Thoracic aorta (tissue), 2 donors: ENCODE results near the gene UBE2L6. TPM values are rescaled to one million over a fixed set of nuclear protein-coding genes. Genes with fewer than 3 reads are reported as not detected.

Experiments used
- ATAC-seq: fragments of 150-250 bp; one replicate; pipeline ENCODE4 v1.8.0; 2017; ENCODE audit warnings: low read depth; ENCODE audit not compliant: insufficient number of reproducible peaks, low FRiP score
- DNase-seq: peaks from one replicate; pipeline ENCODE4 v3.0.0-alpha.2; 2020; ENCODE audit warnings: low spot score
- H3K27ac ChIP-seq, 2 donors: fragments of 200-600 bp; sonication (generic); 1 replicate in 1 of 2; 2 replicates in 1 of 2; pipeline ENCODE4 v1.5.1; 2016; ENCODE audit warnings: mild to moderate bottlenecking in 2 of 2, moderate library complexity in 2 of 2
- H3K27me3 ChIP-seq: fragments of 200-600 bp; sonication (generic); replicated peaks from 2 replicates; pipeline ENCODE4 v1.6.0; 2016; ENCODE audit warnings: mild to moderate bottlenecking; ENCODE audit not compliant: insufficient read depth
- H3K36me3 ChIP-seq: fragments of 200-600 bp; sonication (generic); one replicate; pipeline ENCODE4 v1.5.1; 2016
- H3K4me1 ChIP-seq, 2 donors: fragments of 200-600 bp; sonication (generic); 1 replicate in 1 of 2; 2 replicates in 1 of 2; pipeline versions ENCODE4 v1.5.1 to v1.6.0; 2016; ENCODE audit warnings: low read depth in 2 of 2, mild to moderate bottlenecking in 1 of 2; ENCODE audit not compliant: control insufficient read depth in 1 of 2
- H3K4me3 ChIP-seq: fragments of 200-600 bp; sonication (generic); 2 replicates; pipeline ENCODE4 v1.5.1; 2016; ENCODE audit warnings: mild to moderate bottlenecking
- H3K9me3 ChIP-seq: fragments of 200-600 bp; sonication (generic); 2 replicates; pipeline ENCODE4 v1.5.1; 2016
- total RNA-seq, 2 donors: library from RNA; depleted of rRNA; stranded (reverse); fragments of >200 nt; gene quantifications; one replicate each; pipeline versions ENCODE4 v1.1.0 to v1.2.3, GENCODE V29; 2016
- TF ChIP-seq, protein P1 (sequence below): fragments of 200-600 bp; sonication (generic); IDR thresholded peaks from one replicate; pipeline ENCODE4 v1.5.1; 2019; ENCODE audit warnings: antibody characterized with exemption

UBE2L6 gene
- total RNA-seq, 2 donors from 2014 or later = 22.6 to 45.8 TPM

- Histone ChIP-seq H3K4me1 (peaks cover 8 to 20% of the 10 kb centered on the region in 2 donors), H3K27ac (peak overlapping the region; percentile 67 to 71), H3K27me3 (no peaks in the 10 kb centered on the region), H3K9me3 (no peaks in the 10 kb centered on the region), H3K4me3 (peak overlapping the region; percentile 86), H3K36me3 (no peaks in the 10 kb centered on the region)
- no peak for DNase-seq
- ATAC-seq = no peak
- TF ChIP-seq, protein P1, sequence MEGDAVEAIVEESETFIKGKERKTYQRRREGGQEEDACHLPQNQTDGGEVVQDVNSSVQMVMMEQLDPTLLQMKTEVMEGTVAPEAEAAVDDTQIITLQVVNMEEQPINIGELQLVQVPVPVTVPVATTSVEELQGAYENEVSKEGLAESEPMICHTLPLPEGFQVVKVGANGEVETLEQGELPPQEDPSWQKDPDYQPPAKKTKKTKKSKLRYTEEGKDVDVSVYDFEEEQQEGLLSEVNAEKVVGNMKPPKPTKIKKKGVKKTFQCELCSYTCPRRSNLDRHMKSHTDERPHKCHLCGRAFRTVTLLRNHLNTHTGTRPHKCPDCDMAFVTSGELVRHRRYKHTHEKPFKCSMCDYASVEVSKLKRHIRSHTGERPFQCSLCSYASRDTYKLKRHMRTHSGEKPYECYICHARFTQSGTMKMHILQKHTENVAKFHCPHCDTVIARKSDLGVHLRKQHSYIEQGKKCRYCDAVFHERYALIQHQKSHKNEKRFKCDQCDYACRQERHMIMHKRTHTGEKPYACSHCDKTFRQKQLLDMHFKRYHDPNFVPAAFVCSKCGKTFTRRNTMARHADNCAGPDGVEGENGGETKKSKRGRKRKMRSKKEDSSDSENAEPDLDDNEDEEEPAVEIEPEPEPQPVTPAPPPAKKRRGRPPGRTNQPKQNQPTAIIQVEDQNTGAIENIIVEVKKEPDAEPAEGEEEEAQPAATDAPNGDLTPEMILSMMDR = peak; percentile 90
Measured at GRCh38 chr11:57568330-57568766, 876 bp upstream of the UBE2L6 start.

DNA sequence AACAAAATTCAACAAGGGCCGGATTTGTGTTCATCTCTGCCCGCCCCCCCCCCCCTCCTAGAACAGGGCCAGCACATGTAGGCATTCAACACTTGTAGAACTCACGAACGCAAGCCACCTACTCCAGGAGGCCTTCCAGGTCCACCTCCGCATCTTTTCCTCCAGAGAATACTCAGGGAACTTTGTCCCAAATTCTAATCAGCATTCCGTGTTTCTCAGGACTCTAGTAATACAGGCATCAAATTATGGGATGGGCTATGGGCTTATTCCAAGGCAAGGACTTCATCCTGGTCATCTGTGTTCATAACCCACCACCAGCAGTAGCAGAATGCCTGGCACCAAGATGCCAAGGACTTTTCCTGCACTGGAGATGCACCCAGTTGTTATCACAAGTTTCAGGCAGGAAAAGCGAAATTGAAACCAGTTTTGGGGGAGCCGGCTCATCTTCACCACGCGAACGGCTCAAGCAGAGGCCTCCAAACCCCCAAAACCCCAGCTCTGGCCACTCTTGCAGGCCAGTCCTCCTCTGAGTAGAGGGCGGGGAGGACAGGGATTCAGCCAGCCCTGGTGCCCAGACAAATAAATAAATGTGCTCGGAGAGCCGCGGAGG is 462 bp downstream of the UBE2L6 start:
- Histone ChIP-seq H3K27me3 (no peaks in the 10 kb centered on the region), H3K9me3 (no peaks in the 10 kb centered on the region), H3K4me3 (peak overlapping the region; percentile 86), H3K4me1 (peaks cover 8 to 20% of the 10 kb centered on the region in 2 donors), H3K36me3 (no peaks in the 10 kb centered on the region), H3K27ac (peak overlapping the region; percentile 40 to 81)
- TF ChIP-seq, protein P1 = no peak
- ATAC-seq (no peak), DNase-seq (no peak)

DNA sequence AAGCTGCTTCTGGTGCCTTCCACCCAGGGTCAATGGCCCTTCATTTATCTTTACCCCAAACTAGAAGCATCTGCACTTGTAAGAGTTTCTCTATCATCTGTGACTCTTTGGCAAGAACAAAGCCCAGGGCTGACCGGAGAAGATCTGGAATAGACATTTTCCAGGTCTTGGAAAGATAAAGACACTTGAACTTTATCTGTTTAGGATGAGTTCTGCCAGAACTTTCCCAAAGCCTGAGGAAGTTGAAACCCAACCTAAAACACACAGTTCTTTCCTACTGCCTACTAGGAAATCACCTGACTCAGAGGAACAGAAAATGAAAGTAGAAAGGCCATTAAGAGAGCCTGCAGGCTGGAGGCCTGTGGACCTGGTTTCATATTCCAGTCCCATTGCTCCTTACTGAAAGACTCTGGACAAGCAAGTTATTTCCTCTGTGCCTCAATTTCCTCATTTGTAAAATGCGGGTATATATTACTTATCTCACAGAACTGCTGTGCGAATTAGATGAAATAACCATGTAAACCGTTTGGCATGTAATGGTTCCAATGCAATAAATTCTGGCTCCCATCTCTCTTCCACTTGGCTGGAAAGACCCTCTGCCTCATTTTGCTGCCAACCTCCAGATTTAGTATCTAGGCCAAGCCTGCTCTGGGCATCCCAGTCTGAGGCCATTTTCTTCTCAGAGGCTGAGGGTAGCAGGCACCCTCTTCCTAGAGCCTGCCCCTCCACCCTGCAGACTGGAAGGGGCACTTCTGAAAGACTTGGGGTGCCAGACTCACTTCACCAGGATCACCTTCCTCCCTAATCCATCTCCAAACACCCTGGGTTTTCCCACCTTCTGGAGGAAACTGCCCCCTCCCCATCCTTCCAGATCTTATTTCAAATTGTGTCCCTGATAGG is 1.2 kb downstream of the UBE2L6 start:
- Histone ChIP-seq H3K4me1 (peaks cover 8 to 20% of the 10 kb centered on the region in 2 donors), H3K9me3 (no peaks in the 10 kb centered on the region), H3K4me3 (peak overlapping the region; percentile 86), H3K27ac (peak overlapping the region; percentile 69 to 81), H3K36me3 (no peaks in the 10 kb centered on the region), H3K27me3 (no peaks in the 10 kb centered on the region)
- no peak for ATAC-seq
- DNase-seq = no peak
- TF ChIP-seq, protein P1 = no peak

DNA sequence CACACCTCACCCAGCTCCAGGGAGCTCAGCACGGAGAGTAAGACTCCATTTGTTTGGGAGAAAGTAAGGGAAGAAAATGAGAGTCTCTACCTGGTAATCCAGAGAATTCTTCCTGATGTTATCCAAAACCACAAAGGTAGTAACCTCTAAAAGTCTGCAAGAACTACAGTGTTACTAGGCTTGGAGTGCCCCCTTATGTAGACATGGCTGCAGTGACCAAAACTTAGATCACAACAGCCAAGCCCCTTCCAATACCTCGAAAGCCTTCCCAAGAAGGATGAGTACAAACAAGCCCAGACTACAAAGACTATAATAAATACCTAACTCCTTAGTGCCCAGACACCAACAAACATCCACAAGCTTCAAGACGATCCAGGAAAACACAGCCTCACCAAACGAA is 4.9 kb downstream of the UBE2L6 start:
- no peak for DNase-seq
- Histone ChIP-seq H3K9me3 (no peaks in the 10 kb centered on the region), H3K4me3 (no peak overlapping the region), H3K36me3 (peaks cover 15% of the 10 kb centered on the region), H3K27me3 (no peaks in the 10 kb centered on the region), H3K4me1 (peaks cover 4 to 15% of the 10 kb centered on the region in 2 donors), H3K27ac (no peak overlapping the region)
- TF ChIP-seq, protein P1 = no peak
- ATAC-seq = no peak

DNA sequence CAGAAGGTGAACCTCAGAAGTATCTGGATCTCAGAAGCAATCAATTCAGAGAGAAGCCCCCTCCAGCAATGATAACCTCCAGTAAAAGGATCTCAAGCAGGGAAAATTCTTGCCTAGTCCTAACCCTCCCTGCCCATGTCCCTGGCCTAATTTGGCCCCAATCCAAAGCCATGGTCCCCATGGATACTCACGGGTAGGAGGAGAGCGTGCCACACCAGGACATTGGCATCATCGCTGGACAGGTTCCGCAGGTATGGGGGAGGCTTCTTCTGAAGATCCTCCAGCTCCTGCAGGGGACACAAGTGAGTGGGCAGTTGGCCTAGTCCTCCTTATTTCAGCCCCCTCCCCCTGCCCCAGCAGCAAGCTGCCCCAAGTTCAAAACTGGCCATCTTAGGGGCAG is 7.3 kb downstream of the UBE2L6 start:
- DNase-seq (no peak), ATAC-seq (no peak)
- peaks cover 28% of the 10 kb centered on the region for H3K36me3 ChIP-seq
- H3K27ac ChIP-seq = no peak overlapping the region
- no peak overlapping the region for H3K4me3 ChIP-seq
- no peaks in the 10 kb centered on the region for H3K27me3 ChIP-seq
- TF ChIP-seq, protein P1 = no peak
- no peaks in the 10 kb centered on the region for H3K4me1 ChIP-seq
- H3K9me3 ChIP-seq = no peaks in the 10 kb centered on the region
